ENCODE data around the gene JPT2.

JPT2 gene

GRCh38 chr16:1673424-1674151 is 4.5 kb upstream of the JPT2 start:
- H3K4me3 ChIP-seq (replicated peaks; ENCODE audit: low read depth, low read length), result no peak overlapping the region
- TF ChIP-seq, protein P1, sequence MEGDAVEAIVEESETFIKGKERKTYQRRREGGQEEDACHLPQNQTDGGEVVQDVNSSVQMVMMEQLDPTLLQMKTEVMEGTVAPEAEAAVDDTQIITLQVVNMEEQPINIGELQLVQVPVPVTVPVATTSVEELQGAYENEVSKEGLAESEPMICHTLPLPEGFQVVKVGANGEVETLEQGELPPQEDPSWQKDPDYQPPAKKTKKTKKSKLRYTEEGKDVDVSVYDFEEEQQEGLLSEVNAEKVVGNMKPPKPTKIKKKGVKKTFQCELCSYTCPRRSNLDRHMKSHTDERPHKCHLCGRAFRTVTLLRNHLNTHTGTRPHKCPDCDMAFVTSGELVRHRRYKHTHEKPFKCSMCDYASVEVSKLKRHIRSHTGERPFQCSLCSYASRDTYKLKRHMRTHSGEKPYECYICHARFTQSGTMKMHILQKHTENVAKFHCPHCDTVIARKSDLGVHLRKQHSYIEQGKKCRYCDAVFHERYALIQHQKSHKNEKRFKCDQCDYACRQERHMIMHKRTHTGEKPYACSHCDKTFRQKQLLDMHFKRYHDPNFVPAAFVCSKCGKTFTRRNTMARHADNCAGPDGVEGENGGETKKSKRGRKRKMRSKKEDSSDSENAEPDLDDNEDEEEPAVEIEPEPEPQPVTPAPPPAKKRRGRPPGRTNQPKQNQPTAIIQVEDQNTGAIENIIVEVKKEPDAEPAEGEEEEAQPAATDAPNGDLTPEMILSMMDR (IDR thresholded peaks at IDR 0.05; ENCODE audit: low read length, missing control alignments), result no peak
- DNase-seq (ENCODE audit: low read depth), result no peak

- no peak for DNase-seq (ENCODE audit: low read depth)
- TF ChIP-seq, protein P1 (IDR thresholded peaks at IDR 0.05; ENCODE audit: low read length, missing control alignments), result no peak
- no peak overlapping the region for H3K4me3 ChIP-seq (replicated peaks; ENCODE audit: low read depth, low read length)
Observed at GRCh38 chr16:1674306-1674705, 3.8 kb upstream of the JPT2 start.

DNA sequence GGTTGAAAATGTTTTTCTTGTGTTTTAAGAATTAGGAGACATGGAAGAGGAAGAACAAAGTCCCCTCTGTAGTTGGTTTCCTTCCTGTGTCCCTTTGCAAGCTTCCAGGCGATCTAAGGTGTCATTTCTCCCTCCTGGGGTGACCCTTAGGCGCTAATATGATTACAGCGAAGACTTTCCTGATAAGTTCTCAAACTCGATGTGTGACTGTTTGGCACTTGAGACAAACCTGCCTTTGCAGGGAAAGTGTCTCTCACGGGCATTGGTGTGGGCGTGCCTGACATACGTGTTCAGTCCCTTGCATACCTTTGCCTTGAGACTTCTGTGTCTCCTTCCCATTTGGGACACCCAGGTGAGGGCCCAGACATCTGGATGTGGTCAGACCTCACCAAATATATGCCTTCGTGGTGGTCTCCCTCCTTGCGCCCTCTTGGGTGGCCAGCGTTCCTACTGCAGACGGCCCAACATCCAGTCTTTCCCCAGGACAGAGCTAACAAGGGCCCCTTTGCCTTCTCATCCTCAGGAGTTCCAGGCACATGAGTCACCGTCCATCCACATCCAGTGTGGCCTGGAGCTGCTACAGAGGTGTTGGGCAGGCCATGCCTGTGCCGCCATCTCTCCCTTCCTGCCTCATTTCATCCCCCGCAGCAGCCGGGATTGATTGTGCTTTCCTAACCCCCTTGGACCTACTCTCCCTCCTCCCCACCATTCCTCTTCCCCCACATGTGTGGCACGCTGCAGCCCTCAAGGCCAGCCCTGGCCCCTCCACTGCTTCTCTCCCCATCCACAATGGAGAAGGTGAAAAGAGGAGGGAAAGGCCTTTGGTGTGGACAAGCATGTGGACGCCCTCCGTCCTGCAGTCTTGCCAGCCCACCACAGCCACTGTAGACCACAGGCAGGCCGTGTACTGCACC is 3.1 kb upstream of the JPT2 start:
- TF ChIP-seq, protein P1 (IDR thresholded peaks at IDR 0.05; ENCODE audit: low read length, missing control alignments), result no peak
- H3K4me3 ChIP-seq (replicated peaks; ENCODE audit: low read depth, low read length), result no peak overlapping the region
- DNase-seq (ENCODE audit: low read depth), result peak; percentile 45

DNA sequence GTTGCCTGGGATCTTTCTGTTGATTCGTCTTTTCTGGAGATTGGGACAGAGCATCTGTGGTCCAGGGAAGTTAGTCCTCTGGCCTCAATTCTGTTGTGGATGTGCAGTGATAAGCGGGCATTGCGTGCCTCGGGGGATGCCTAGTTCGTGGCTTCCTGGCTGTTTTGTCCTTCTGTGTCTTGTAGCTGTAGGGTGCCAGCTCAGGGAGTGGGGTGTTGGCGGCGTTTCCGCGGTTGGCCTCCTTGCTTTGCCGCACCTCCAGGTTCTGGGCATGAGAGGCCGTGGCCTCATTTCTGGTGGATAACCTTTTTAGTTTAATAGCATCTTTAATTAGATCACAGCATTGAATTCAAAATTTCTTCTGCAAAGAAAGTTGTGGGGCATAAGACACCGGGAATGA is 1.4 kb upstream of the JPT2 start:
- H3K4me3 ChIP-seq (replicated peaks; ENCODE audit: low read depth, low read length), result no peak overlapping the region
- TF ChIP-seq, protein P1 (IDR thresholded peaks at IDR 0.05; ENCODE audit: low read length, missing control alignments), result no peak
- no peak for DNase-seq (ENCODE audit: low read depth)

DNA sequence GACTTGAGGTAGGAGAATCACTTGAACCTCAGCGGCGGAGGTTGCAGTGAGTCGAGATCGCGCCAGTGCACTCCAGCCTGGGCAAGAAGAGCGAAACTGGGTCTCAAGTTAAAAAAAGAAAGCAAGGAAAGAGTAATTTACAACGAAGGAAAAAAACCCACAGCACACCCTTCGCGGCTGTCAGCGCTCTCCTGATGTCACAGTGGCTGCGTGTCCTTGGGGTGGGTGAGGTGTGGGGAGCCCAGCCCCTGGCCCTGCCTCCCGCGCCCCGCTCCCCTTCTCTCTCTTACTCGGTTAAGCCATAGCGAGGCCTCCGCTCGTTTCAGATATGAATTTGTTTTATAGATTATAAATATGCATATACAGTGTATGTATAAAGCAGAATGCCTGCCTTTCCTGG is 740 bp upstream of the JPT2 start:
- H3K4me3 ChIP-seq (replicated peaks; ENCODE audit: low read depth, low read length), result no peak overlapping the region
- TF ChIP-seq, protein P1 (IDR thresholded peaks at IDR 0.05; ENCODE audit: low read length, missing control alignments), result no peak
- DNase-seq (ENCODE audit: low read depth), result no peak

- TF ChIP-seq, protein P1 (IDR thresholded peaks at IDR 0.05; ENCODE audit: low read length, missing control alignments), result no peak
- peak; percentile 23 for DNase-seq (ENCODE audit: low read depth)
Observed at GRCh38 chr16:1678500-1679098, 520 bp downstream of the JPT2 start.

More at GRCh38 chr16:1678500-1679098, 520 bp downstream of the JPT2 start:
- H3K4me3 ChIP-seq (replicated peaks; ENCODE audit: low read depth, low read length), result peak overlapping the region; percentile 73

All from fibroblast of pulmonary artery (primary cell).